ENCODE measurements around the gene SPEM3.

SPEM3 gene

GRCh38 chr17:7438656-7439460 lies 10.2 kb downstream of the SPEM3 start:
- DNase-seq (ENCODE audit: low read depth, low spot score): no peak
- no peak overlapping the region for H3K4me3 ChIP-seq (ENCODE audit: low read length)

DNA sequence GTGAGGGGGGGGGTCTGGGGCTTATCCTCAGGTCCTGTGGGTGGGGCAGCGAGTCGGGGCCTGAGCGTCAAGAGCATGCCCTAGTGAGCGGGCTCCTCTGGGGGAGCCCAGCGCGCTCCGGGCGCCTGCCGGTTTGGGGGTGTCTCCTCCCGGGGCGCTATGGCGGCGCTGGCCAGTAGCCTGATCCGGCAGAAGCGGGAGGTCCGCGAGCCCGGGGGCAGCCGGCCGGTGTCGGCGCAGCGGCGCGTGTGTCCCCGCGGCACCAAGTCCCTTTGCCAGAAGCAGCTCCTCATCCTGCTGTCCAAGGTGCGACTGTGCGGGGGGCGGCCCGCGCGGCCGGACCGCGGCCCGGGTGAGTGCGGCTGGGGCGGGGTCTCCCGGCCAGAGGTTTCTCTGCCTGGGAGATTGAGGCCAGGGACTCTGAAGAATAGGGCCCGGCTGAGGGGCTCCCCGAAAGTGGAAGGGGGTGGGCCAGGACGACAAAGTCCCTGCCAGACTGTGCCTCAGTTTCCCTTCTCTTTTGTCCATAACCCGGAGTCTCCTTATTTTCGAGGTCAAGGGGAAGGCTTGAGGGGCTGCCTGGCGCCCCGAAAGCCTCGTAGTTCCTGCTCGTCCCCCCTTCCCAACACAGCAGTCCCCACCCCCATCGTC lies 10.9 kb downstream of the SPEM3 start, which contains the start of gene FGF11:
FGF11 (plus strand) TSS at position 51 of the 651 bp plus-strand sequence; CDS start at position 160, 109 bp downstream.
- DNase-seq (ENCODE audit: low read depth, low spot score): no peak
- no peak within 1 kb of the TSS for H3K4me3 ChIP-seq (ENCODE audit: low read length)

- H3K4me3 ChIP-seq (ENCODE audit: low read length): no peak overlapping the region
- no peak for DNase-seq (ENCODE audit: low read depth, low spot score)
These were observed 11.6 kb downstream of the SPEM3 start for GRCh38 chr17:7440113-7440833.

DNA sequence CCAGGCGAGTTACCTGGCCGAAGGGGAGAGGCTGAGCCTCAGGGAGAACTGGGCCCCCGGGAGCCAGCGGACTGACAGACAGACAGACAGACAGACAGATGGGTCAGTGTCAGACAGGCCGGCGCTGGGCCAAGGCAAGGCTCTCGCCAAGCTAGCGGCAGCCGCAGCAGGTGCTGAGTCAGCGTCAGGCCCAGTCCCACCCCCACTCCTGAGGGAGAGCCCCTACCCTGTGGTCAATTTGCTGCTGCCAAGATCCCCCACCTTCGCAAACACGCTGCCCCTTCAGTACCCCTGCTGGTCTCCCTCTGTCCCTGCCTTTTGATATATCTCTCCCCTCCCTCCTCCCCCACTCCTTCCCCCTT lies 12.2 kb downstream of the SPEM3 start:
- no peak for DNase-seq (ENCODE audit: low read depth, low spot score)
- H3K4me3 ChIP-seq (ENCODE audit: low read length): no peak overlapping the region

DNA sequence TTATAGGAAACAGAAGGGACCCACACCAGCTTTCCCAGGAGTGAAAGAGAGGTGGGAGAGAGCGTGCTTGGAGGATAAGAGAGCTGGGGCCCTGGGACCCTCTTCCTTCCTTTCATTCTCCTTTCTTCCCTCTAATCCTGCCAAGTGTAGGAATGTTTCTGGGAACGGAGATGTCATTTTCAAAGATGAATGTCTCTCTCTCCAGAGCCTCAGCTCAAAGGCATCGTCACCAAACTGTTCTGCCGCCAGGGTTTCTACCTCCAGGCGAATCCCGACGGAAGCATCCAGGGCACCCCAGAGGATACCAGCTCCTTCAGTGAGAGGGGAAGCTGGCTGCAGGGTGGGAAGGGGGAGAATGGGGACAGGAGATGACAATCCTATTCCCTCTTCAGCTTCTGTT lies 12.6 kb downstream of the SPEM3 start:
- no peak overlapping the region for H3K4me3 ChIP-seq (ENCODE audit: low read length)
- DNase-seq (ENCODE audit: low read depth, low spot score): no peak

- H3K4me3 ChIP-seq (ENCODE audit: low read length): no peak overlapping the region
- no peak for DNase-seq (ENCODE audit: low read depth, low spot score)
These were observed 13.5 kb downstream of the SPEM3 start for GRCh38 chr17:7442142-7442541.

- no peak for DNase-seq (ENCODE audit: low read depth, low spot score)
- no peak overlapping the region for H3K4me3 ChIP-seq (ENCODE audit: low read length)
These were observed 15.1 kb downstream of the SPEM3 start for GRCh38 chr17:7443499-7444485.

- DNase-seq (ENCODE audit: low read depth, low spot score): no peak
These were observed 16.3 kb downstream of the SPEM3 start, which contains the start of gene CHRNB1 for GRCh38 chr17:7444682-7445618. Gene CHRNB1, plus strand, starts transcription at chr17:7445061. Its CDS starts 67 bp downstream, at chr17:7445128.

DNA sequence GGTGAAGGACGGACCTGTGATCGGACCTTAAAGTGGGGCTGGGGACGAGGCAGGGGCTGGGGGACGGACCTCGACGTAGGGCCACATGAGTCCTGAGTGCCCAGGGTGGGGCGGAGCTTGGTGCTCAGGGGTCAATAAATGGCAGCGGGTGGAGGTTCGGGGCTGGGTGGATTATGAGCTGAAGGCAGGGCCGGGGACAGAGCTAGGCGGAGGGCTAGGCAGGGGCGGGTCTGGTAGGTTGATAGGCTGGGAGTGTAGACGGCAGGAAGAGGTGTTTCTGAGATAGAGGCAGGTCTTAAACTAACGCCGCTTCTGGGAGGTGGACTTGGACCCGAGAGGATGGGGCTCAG lies 16.9 kb downstream of the SPEM3 start:
- no peak overlapping the region for H3K4me3 ChIP-seq (ENCODE audit: low read length)
- no peak for DNase-seq (ENCODE audit: low read depth, low spot score)

More at GRCh38 chr17:7444682-7445618, 16.3 kb downstream of the SPEM3 start, which contains the start of gene CHRNB1:
- no peak within 1 kb of the TSS for H3K4me3 ChIP-seq (ENCODE audit: low read length)

DNA sequence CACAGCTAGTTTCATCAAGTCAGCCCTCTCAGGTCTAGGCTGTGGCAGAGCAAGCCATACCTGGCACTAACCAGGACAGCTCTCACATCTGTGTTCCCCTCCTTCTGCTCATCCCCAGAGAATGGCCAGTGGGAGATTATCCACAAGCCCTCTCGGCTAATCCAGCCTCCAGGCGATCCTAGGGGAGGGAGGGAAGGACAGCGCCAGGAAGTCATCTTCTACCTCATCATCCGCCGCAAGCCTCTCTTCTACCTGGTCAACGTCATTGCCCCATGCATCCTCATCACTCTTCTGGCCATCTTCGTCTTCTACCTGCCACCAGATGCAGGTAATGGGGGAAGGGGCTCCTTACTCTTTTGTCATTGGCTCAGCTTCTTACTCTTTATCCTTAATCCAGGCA lies 19.8 kb downstream of the SPEM3 start:
- H3K4me3 ChIP-seq (ENCODE audit: low read length): no peak overlapping the region
- no peak for DNase-seq (ENCODE audit: low read depth, low spot score)

DNA sequence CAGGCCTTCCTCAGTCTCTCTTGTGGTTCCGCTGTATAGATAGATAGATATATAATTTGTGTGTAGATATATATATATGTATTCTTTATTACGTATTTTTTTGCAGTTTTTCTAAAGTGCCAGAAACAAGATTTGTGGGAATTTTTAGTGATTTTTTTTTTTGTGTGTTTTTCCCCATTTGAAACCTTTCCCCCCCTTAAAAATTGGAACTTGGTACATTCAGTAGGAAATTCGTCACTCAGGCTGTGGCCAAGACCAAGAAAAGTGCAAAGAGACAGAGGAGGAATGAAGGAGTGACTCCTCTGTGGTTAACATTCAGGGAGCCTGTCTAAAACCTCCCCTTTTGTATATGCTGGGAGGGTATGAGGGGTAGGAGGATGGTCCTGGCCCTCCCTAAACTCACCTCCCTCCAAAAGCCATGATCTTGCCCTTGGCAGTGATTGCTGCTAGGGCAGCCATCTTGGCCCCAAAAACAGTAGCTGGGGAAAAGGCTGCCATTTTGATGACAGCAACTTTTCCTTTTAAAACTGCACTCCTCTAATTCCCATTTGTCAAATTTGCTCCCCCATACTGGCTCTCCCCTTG lies 31.4 kb downstream of the SPEM3 start:
- H3K4me3 ChIP-seq (ENCODE audit: low read length): no peak overlapping the region
- no peak for DNase-seq (ENCODE audit: low read depth, low spot score)

DNA sequence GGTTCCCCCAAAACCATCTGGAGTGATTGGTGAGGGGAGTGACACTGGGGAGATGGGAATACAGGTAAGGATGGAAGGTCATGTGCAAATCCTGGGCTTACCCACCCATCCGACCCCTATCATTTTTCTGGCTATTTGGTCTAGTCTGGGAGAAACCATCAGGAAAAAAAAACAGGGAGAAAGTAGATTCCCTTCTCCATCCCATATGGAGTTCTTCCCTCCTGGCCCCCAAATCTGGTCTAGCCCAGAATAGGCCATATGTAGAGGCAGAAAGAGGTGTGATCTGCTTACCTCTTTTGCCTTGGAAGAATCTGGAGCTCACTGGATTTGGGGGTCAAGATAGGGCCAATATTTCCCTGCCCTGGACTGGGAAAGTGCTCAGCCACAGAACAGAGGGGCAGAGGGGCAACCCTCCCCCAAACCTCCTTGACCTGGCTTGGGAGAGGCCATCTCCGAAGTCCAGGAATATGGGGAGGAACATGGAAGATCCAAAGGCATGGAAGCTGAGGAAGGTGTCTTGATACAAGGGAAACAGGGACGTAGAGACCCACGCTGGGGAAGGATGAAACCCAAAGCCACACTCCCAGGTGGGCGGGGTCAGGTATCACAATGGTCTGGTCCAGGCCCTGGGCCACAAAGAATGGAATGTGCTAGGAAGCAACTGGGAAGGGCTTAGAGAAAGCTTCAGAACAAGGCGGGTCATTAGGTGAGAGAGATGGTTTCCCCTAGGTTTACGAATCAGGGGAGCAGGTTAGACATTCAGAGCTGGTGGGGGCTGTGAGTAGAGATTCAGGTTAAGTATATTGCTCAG lies 32.4 kb downstream of the SPEM3 start:
- H3K4me3 ChIP-seq (ENCODE audit: low read length): no peak overlapping the region
- no peak for DNase-seq (ENCODE audit: low read depth, low spot score)

DNA sequence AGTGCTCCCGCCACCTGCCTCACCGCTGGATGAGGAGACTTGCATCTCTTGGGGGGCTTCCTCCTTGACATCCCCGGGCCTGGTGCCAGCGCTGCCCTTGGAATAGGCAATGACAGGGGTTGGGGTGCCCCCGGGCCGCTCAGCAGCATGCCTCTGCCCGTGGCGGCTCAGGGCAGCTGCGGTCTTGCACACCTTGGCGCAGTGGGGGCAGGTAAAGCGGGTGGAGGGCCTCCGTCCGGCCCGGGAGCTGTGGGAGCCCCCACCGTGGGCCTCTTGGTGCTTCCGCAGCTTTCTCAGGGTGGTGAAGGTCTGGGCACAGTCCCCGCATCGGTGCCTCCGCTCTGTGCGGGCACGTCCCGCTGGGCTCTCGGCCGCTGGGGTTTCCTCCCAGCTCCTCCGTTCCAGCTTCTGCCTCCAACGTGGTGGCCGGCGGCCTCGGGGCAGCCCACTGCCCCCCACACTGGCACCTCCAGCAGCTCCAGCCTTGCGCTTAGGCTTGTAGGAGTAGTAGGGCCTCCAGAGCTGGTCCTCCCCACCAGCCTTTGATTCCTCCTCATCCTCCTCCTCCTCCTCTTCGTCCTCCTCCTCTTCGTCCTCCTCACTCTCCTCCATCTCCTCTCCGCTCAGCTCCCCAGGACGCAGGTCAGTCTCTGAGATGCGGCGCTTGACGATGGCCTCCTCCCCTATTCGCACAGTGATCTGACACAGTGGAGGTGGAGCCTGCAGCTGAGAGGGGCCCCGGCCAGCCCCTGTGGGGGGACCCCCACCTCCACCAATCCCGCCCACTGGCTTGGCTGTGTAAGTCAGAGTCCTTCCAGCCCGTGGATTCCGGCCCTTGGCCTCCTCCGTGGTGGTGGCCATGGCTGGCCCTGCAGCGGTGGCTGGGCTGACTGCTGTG lies 34.1 kb downstream of the SPEM3 start:
- H3K4me3 ChIP-seq (ENCODE audit: low read length): no peak overlapping the region
- DNase-seq (ENCODE audit: low read depth, low spot score): no peak

DNA sequence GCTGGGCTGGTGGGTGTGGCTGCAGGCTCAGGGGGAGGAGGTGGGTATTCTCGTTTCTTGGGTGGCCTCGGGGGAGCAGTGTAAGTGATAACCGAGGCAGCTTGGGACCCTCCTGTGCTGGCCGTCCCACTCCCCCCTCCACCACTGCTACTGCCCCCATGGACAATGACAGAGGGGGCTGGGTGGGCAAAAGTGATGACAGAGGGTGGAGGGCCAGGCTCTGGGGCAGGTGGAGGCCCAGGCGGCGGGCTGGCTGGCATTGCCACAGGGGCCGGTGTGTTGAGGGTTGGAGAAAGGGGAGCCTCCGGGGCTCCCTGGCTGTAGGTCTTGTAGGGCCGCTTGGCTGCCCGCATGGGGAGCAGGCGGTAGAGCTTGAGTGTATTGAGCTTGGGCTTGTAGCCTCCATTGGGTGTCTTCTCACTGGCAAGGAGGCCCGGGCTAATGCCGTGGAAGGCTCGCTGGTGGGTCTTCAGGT lies 34.8 kb downstream of the SPEM3 start:
- no peak for DNase-seq (ENCODE audit: low read depth, low spot score)
- no peak overlapping the region for H3K4me3 ChIP-seq (ENCODE audit: low read length)

GRCh38 chr17:7464081-7464480 lies 35.4 kb downstream of the SPEM3 start:
- no peak for DNase-seq (ENCODE audit: low read depth, low spot score)
- H3K4me3 ChIP-seq (ENCODE audit: low read length): no peak overlapping the region

All from Jurkat, Clone E6-1 (cell line).